K562 (cell line): ENCODE measurements around the gene UBE2O. TPM values are rescaled to one million over a fixed set of nuclear protein-coding genes. Genes with fewer than 3 reads are reported as not detected.
A peak's percentile ranks its signal among the peaks of the same experiment; 100 is the strongest.

Source experiments
- ARID2 ChIP-seq: fragments of 450-650 bp; IDR thresholded peaks from 2 replicates; pipeline ENCODE4 v1.6.1; 2017; ENCODE audit warnings: antibody characterized with exemption, mild to moderate bottlenecking
- CEBPB ChIP-seq: fragments of 450-650 bp; IDR thresholded peaks from 2 replicates; pipeline ENCODE4 v1.6.1; 2016; ENCODE audit warnings: missing genetic modification characterization, missing compliant biosample characterization
- CHCHD3 ChIP-seq: fragments of 250-450 bp; sonication (Bioruptor Pico); IDR thresholded peaks from 2 replicates; pipeline ENCODE4 v2.1.2; 2022; ENCODE audit warnings: mild to moderate bottlenecking
- CREBBP ChIP-seq: IDR thresholded peaks from one replicate; pipeline ENCODE4 v1.6.1; 2012; ENCODE audit warnings: low read depth, mild to moderate bottlenecking, control low read depth, inconsistent platforms, low read length
- ETV1 ChIP-seq: fragments of 450-650 bp; conservative IDR thresholded peaks from 2 replicates; pipeline ENCODE4 v1.6.1; 2016; ENCODE audit warnings: missing genetic modification characterization, control low read depth, low read depth, missing compliant biosample characterization
- ETV5 ChIP-seq: sonication (generic); formaldehyde crosslinking; IDR thresholded peaks from 2 replicates; pipeline ENCODE4 v1.4.0; 2020; ENCODE audit warnings: low read depth, mild to moderate bottlenecking, missing genetic modification reagents
- JUN ChIP-seq, 2 experiments: sonication (generic) in 1 of 2; formaldehyde crosslinking in 1 of 2; IDR thresholded peaks; 2 replicates each; pipeline versions ENCODE4 v1.6.1 to v1.8.0; 2012 to 2022; ENCODE audit warnings: borderline replicate concordance in 2 of 2, mild to moderate bottlenecking in 2 of 2, improper control_type of control experiment in 1 of 2, low read depth in 1 of 2, low read length in 1 of 2, missing genetic modification reagents in 1 of 2
- MAFG ChIP-seq: fragments of 450-650 bp; conservative IDR thresholded peaks from 2 replicates; pipeline ENCODE4 v1.6.1; 2016; ENCODE audit warnings: missing genetic modification characterization, missing compliant biosample characterization
- MCM3 ChIP-seq: fragments of 450-650 bp; IDR thresholded peaks from 2 replicates; pipeline ENCODE4 v1.6.1; 2016
- NCOR1 ChIP-seq: fragments of 450-650 bp; IDR thresholded peaks from 2 replicates; pipeline ENCODE4 v1.6.1; 2016; ENCODE audit warnings: mild to moderate bottlenecking, moderate library complexity
- PML ChIP-seq: IDR thresholded peaks from 2 replicates; pipeline ENCODE4 v1.6.1; 2012; ENCODE audit warnings: low read length, inconsistent platforms
- RBBP5 ChIP-seq: fragments of 200-600 bp; sonication (generic); IDR thresholded peaks from 2 replicates; pipeline ENCODE4 v1.6.1; 2012; ENCODE audit warnings: borderline replicate concordance, mild to moderate bottlenecking, low read length, control low read depth, inconsistent platforms; ENCODE audit not compliant: insufficient read depth, poor library complexity, severe bottlenecking
- RHOXF2B ChIP-seq: fragments of 250-450 bp; sonication (Bioruptor Pico); conservative IDR thresholded peaks from 2 replicates; pipeline ENCODE4 v1.5.1; 2021
- STAT5B ChIP-seq: fragments of 250-450 bp; sonication (Bioruptor Pico); IDR thresholded peaks from 2 replicates; pipeline ENCODE4 v1.8.0; 2021; ENCODE audit warnings: mild to moderate bottlenecking, inconsistent platforms
- TAF1 ChIP-seq: IDR thresholded peaks from 2 replicates; pipeline ENCODE4 v1.6.1; 2011; ENCODE audit warnings: mild to moderate bottlenecking, low read length, moderate library complexity; ENCODE audit not compliant: insufficient read depth, control insufficient read depth, severe bottlenecking; ENCODE audit errors: extremely low read depth
- TARDBP ChIP-seq: fragments of 450-650 bp; IDR thresholded peaks from 2 replicates; pipeline ENCODE4 v1.6.1; 2016
- YY1 ChIP-seq, 3 experiments: IDR thresholded peaks; 2 replicates each; pipeline ENCODE4 v1.6.1; 2011; ENCODE audit warnings: low read length in 2 of 3, mild to moderate bottlenecking in 2 of 3, moderate library complexity in 2 of 3, borderline replicate concordance in 1 of 3, control low read depth in 1 of 3, low read depth in 1 of 3; ENCODE audit not compliant: insufficient read depth in 3 of 3, insufficient replicate concordance in 2 of 3, control insufficient read depth in 1 of 3, insufficient read length in 1 of 3; ENCODE audit errors: extremely low read depth in 1 of 3
- ZBTB26 ChIP-seq: fragments of 450-650 bp; formaldehyde crosslinking; IDR thresholded peaks from 2 replicates; pipeline ENCODE4 v1.4.0; 2022; ENCODE audit warnings: missing genetic modification characterization
- ZNF165 ChIP-seq: fragments of 250-450 bp; sonication (Bioruptor Pico); IDR thresholded peaks from 2 replicates; pipeline ENCODE4 v1.4.0; 2020; ENCODE audit warnings: borderline replicate concordance
- ZNF398 ChIP-seq: fragments of 250-450 bp; sonication (Bioruptor Pico); IDR thresholded peaks from 2 replicates; pipeline ENCODE4 v1.8.0; 2021; ENCODE audit warnings: moderate library complexity, mild to moderate bottlenecking, inconsistent platforms
- ZNF77 ChIP-seq: fragments of 250-450 bp; sonication (Bioruptor Pico); IDR thresholded peaks from 2 replicates; pipeline ENCODE4 v1.5.0; 2020
- polyA plus RNA-seq, 8 experiments: library from polyadenylated mRNA; depleted of rRNA in 4 of 8; stranded (reverse) in 5 of 8; unstranded in 3 of 8; fragments of >200 nt; fragmentation: Nextera tagmentation in 2 of 8; fragmentation: Illumina TruSeq in 1 of 8; extraction: Ambion mirVana in 2 of 8; extraction: Trizol in 1 of 8; gene quantifications; 2 replicates each; pipeline versions ENCODE4 v1.2.1 to v1.2.3, GENCODE V29; 2011 to 2014; ENCODE audit warnings: inconsistent platforms in 1 of 8, missing spikeins in 1 of 8
- total RNA-seq, 7 experiments: library from RNA; depleted of rRNA in 6 of 7; stranded (reverse); fragments of >200 nt in 6 of 7; fragmentation: Illumina TruSeq in 2 of 7; extraction: Trizol in 2 of 7; gene quantifications; 2 replicates each; pipeline versions ENCODE4 v1.2.1 to v1.2.3, GENCODE V29; 2011 to 2021; ENCODE audit warnings: low replicate concordance in 1 of 7
- TF ChIP-seq, protein P1 (sequence below): fragments of 450-650 bp; formaldehyde crosslinking; IDR thresholded peaks from 2 replicates; pipeline ENCODE4 v1.4.0; 2020; ENCODE audit warnings: mild to moderate bottlenecking, moderate library complexity
- TF ChIP-seq, protein P2 (sequence below): fragments of 450-650 bp; IDR thresholded peaks from 2 replicates; pipeline ENCODE4 v1.6.1; 2018; ENCODE audit warnings: mild to moderate bottlenecking, low read depth; ENCODE audit not compliant: partially characterized antibody

UBE2O gene
- total and polyA plus RNA-seq, 9 of the 15 experiments (the other 6 are each of a cell fraction or from before 2014, with no cell fraction given) = 1.6 to 39.7 (median 13.3) TPM

DNA sequence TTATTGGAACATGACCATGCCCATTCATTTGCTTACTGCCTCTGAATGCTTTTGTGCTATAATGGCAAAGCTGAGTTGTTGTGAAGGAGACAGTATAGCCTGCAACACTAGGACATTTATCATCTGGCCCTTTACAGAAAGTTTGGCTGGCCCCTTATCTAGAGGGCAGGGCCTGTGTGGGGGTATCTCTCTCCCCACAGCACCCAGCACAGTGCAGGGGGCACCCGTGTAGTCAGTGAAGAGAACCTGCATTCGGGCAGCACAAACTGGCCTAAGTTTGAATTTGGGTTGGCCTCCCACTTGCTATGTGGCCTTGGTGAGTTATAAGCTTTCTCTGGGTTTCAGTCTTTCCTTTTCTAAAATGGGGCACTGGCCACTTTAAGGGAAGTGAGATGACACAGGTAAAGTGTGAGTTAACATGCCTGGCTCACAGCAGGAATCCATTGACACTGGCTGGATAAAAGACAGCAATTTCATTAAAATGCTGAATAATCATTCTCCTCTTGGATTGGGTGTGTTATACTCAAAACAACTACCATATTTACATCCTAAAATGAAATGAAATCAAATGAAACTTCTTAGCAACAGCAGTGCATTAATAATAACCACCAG is 12.1 kb downstream of the UBE2O start (continued):
- TF ChIP-seq ZBTB26 = no peak
- TF ChIP-seq, protein P1, sequence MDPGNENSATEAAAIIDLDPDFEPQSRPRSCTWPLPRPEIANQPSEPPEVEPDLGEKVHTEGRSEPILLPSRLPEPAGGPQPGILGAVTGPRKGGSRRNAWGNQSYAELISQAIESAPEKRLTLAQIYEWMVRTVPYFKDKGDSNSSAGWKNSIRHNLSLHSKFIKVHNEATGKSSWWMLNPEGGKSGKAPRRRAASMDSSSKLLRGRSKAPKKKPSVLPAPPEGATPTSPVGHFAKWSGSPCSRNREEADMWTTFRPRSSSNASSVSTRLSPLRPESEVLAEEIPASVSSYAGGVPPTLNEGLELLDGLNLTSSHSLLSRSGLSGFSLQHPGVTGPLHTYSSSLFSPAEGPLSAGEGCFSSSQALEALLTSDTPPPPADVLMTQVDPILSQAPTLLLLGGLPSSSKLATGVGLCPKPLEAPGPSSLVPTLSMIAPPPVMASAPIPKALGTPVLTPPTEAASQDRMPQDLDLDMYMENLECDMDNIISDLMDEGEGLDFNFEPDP = no peak
- TF ChIP-seq ETV1 (tag) = no peak
- no peak for TF ChIP-seq ZNF77 (CRISPR knock-in tag)
- TF ChIP-seq, protein P2, sequence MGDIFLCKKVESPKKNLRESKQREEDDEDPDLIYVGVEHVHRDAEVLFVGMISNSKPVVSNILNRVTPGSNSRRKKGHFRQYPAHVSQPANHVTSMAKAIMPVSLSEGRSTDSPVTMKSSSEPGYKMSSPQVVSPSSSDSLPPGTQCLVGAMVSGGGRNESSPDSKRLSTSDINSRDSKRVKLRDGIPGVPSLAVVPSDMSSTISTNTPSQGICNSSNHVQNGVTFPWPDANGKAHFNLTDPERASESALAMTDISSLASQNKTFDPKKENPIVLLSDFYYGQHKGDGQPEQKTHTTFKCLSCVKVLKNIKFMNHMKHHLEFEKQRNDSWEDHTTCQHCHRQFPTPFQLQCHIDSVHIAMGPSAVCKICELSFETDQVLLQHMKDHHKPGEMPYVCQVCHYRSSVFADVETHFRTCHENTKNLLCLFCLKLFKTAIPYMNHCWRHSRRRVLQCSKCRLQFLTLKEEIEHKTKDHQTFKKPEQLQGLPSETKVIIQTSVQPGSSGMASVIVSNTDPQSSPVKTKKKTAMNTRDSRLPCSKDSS = no peak
- peak; percentile 29; the same call in 1 of the 2 replicates for TF ChIP-seq NCOR1
- TF ChIP-seq RBBP5 = no peak
- no peak for TF ChIP-seq PML
- no peak for TF ChIP-seq CHCHD3
- no peak for TF ChIP-seq ZNF398 (CRISPR knock-in tag)
- TF ChIP-seq ARID2 = no peak
- no peak for TF ChIP-seq TARDBP
- TF ChIP-seq MAFG (tag) = peak; percentile 78
- no peak for TF ChIP-seq JUN (IDR thresholded peaks at IDR 0.05; ENCODE audit: borderline replicate concordance, low read depth, low read length)
- no peak for TF ChIP-seq JUN (CRISPR knock-in tag; IDR thresholded peaks at IDR 0.05; ENCODE audit: borderline replicate concordance)
- TF ChIP-seq ZNF165 (CRISPR knock-in tag) = no peak
- peak in 1 of 3 experiments; percentile 17 for TF ChIP-seq YY1 (IDR thresholded peaks at IDR 0.05; ENCODE audit: borderline replicate concordance in 1 of 3, control insufficient read depth in 1 of 3, extremely low read depth in 1 of 3, insufficient read depth in 3 of 3, insufficient read length in 1 of 3, insufficient replicate concordance in 2 of 3, low read depth in 1 of 3, low read length in 2 of 3)
- TF ChIP-seq RHOXF2B (CRISPR knock-in tag) = no peak
- no peak for TF ChIP-seq MCM3
- TF ChIP-seq ETV5 = no peak
- TF ChIP-seq STAT5B (CRISPR knock-in tag) = no peak
- TF ChIP-seq CEBPB (tag) = no peak
- TF ChIP-seq TAF1 = no peak
- no peak for TF ChIP-seq CREBBP
